ENCODE data around the gene HK1. TPM values are rescaled to one million over a fixed set of nuclear protein-coding genes. Genes with fewer than 3 reads are reported as not detected.
A peak's percentile ranks its signal among the peaks of the same experiment; 100 is the strongest.

The HK1 gene
- total and polyA plus RNA-seq, 11 donors, result 83.0 to 310 (median 227) TPM

DNA sequence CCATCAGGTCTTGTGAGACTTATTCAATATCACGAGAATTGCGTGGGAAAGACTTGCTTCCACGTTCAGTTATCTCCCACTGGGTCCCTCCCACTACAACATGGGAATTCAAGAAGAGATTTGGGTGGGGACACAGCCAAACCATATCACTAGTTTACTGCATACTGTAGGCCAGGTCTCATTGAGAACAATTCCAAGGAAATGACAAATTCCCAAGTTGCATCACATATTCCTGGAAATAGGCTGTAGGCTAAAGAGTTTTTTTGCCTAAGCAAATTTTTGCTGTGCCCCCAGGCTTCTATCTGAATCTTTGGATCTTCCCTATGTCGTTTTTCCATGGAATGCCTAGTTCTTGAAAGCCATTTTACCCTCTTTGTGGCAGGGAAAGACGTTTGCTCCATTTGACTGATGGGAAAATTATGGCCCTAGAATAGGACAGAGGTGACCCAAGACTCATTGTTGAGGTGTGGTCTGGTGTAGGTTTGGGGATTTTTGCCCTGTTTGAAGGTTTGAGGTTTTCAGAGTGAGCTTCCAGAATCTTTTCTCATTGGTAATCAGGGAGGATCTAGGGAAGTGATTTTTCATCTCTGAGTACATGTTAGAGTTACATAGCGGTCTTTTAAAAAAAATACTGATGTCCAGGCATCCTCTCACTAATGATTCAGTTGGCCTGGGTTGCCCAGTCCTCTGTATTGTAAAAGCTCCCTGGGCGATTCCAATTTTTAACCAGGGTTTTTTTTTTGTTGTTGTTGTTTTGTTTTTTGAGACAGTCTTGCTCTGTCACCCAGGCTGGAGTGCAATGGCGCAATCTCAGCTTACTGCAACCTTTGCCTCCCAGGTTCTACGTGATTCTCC is 94.1 kb downstream of the HK1 start:
- intact Hi-C loops (cut with DNase I), result no loop called here

DNA sequence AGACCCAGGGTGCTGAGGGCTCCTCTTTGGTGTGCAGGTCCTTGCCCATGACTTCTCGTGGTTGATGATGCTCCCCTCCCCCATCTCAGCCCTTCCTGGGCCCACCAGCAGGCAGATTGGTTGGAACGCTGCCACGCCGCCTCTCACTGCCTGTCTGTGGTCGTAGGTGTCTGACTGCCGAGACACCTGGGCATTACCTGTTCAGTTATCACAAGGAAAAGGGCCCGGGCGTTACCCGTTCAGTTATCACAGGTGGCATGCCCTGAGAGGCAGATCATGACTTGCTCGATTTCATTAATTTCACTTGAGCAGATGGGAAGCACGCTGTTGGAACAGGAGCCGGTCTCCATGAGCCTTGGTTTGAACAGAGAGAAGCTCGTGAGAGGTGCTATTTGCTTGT is 95.9 kb downstream of the HK1 start:
- Histone ChIP-seq H3K4me1 (peaks cover 0 to 49% (median 33%) of the 10 kb centered on the region in 12 donors), H3K27ac (peak overlapping the region in 4 of 12 donors; percentile 5 to 63 (median 40)), H3K4me3 (no peak overlapping the region), H3K27me3 (no peaks in the 10 kb centered on the region), H3K36me3 (peaks cover 0 to 98% (median 62%) of the 10 kb centered on the region in 9 donors), H3K9me3 (no peaks in the 10 kb centered on the region)
- 89 to 95% (median 92%) methylated on average over 13 of the region's 13 CpGs for WGBS, 4 donors
- DNase-seq, result peak in 1 of 5 donors; percentile 15
- TF ChIP-seq, protein P1, sequence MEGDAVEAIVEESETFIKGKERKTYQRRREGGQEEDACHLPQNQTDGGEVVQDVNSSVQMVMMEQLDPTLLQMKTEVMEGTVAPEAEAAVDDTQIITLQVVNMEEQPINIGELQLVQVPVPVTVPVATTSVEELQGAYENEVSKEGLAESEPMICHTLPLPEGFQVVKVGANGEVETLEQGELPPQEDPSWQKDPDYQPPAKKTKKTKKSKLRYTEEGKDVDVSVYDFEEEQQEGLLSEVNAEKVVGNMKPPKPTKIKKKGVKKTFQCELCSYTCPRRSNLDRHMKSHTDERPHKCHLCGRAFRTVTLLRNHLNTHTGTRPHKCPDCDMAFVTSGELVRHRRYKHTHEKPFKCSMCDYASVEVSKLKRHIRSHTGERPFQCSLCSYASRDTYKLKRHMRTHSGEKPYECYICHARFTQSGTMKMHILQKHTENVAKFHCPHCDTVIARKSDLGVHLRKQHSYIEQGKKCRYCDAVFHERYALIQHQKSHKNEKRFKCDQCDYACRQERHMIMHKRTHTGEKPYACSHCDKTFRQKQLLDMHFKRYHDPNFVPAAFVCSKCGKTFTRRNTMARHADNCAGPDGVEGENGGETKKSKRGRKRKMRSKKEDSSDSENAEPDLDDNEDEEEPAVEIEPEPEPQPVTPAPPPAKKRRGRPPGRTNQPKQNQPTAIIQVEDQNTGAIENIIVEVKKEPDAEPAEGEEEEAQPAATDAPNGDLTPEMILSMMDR (IDR thresholded peaks at IDR 0.05), result no peak
- intact Hi-C loops (cut with DNase I), result no loop called here
- no peak for ATAC-seq

More for the DNA sequence above, 94.1 kb downstream of the HK1 start:
- Histone ChIP-seq H3K4me1 (peaks cover 0 to 34% (median 26%) of the 10 kb centered on the region in 12 donors), H3K9me3 (no peaks in the 10 kb centered on the region), H3K27ac (no peak overlapping the region), H3K27me3 (no peaks in the 10 kb centered on the region), H3K4me3 (no peak overlapping the region), H3K36me3 (peaks cover 0 to 98% (median 74%) of the 10 kb centered on the region in 9 donors)
- WGBS, 4 donors, result 77 to 80% (median 80%) methylated on average over 9 of the region's 9 CpGs
- no peak for TF ChIP-seq POLR2A (IDR thresholded peaks at IDR 0.05)
- TF ChIP-seq, protein P1 (IDR thresholded peaks at IDR 0.05), result no peak
- no peak for DNase-seq
- peak in 1 of 4 donors; percentile 17 for ATAC-seq

DNA sequence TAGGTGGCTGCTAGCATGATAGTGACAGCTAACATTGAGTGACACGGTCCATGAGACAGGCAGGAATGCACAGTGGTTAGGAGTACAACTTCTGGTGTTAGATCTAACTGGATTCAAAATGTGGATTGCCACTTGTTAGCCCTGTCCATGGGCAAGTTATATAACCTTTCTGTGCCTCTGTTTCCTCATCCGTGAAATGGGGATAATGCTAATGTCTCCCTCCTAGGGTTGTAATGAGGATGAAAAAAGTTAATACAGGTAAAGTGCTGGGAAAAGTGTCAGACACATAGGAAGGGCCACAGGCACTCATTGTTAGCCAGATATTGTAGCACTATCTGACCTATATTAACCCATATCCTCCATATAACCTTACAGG is 96.6 kb downstream of the HK1 start:
- intact Hi-C loops (cut with DNase I), result loop anchor here in 6 of 10 donors (5.0 kb wide), 3 partner anchors 38 to 58 kb away; no protein-coding TSS in a partner anchor
- 85 to 93% (median 88%) methylated on average over 2 of the region's 2 CpGs for WGBS, 4 donors
- peaks cover 0 to 98% (median 62%) of the 10 kb centered on the region in 9 donors for H3K36me3 ChIP-seq
- TF ChIP-seq, protein P1 (IDR thresholded peaks at IDR 0.05), result no peak
- no peak for TF ChIP-seq POLR2A (IDR thresholded peaks at IDR 0.05)
- DNase-seq, result no peak
- peak overlapping the region in 9 of 12 donors; percentile 4 to 63 (median 44) for H3K27ac ChIP-seq
- H3K4me3 ChIP-seq, result no peak overlapping the region
- no peaks in the 10 kb centered on the region for H3K27me3 ChIP-seq
- H3K4me1 ChIP-seq, result peaks cover 0 to 49% (median 33%) of the 10 kb centered on the region in 12 donors
- ATAC-seq, result no peak
- H3K9me3 ChIP-seq, result no peaks in the 10 kb centered on the region
